ENCODE data around the gene SCD. TPM values are rescaled to one million over a fixed set of nuclear protein-coding genes. Genes with fewer than 3 reads are reported as not detected.
"Not testable (repeated sequence)": the region's sequence is repeated elsewhere in the genome, so short reads cannot be mapped to it uniquely, and the experiment has no call there.

The SCD gene
- 10 to 100 TPM; 70.9 to 90.1 TPM for total RNA-seq
- long read RNA-seq, full-length matches to known transcripts: 9 of 34 reads
- long read RNA-seq, partial matches to known transcripts: 5 of 34 reads
- long read RNA-seq, other reads (novel, unspliced or antisense): 20 of 34 reads

- ATAC-seq (peak; percentile 79), DNase-seq (peak; percentile 82 to 92)
- intact Hi-C loops (cut with DNase I, micrococcal nuclease): no loop called here
These were observed at the start of gene SCD for GRCh38 chr10:100346765-100347567. Gene SCD (plus strand): TSS chr10:100347233. CDS start chr10:100347505, 272 bp downstream.

- DNase-seq: no peak
- no peak for ATAC-seq
- intact Hi-C loops (cut with DNase I, micrococcal nuclease): no loop called here
These were observed 49.8 kb upstream of the SCD start for GRCh38 chr10:100297242-100297641.

GRCh38 chr10:100301123-100301522 is 45.9 kb upstream of the SCD start:
- DNase-seq; intact Hi-C loops (cut with DNase I, micrococcal nuclease); ATAC-seq: not testable (repeated sequence)

GRCh38 chr10:100303724-100304319 is 43.2 kb upstream of the SCD start:
- DNase-seq: no peak
- intact Hi-C loops (cut with DNase I, micrococcal nuclease): no loop called here
- peak; percentile 37 for ATAC-seq

GRCh38 chr10:100304414-100304813 is 42.6 kb upstream of the SCD start:
- intact Hi-C loops (cut with DNase I, micrococcal nuclease): no loop called here
- no peak for DNase-seq
- ATAC-seq: no peak

GRCh38 chr10:100306861-100307260 is 40.2 kb upstream of the SCD start:
- intact Hi-C loops (cut with DNase I, micrococcal nuclease): no loop called here
- ATAC-seq: no peak
- no peak for DNase-seq

- no peak for DNase-seq
- ATAC-seq: no peak
- intact Hi-C loops (cut with DNase I, micrococcal nuclease): no loop called here
These were observed 39.3 kb upstream of the SCD start for GRCh38 chr10:100307684-100308083.

- intact Hi-C loops (cut with DNase I, micrococcal nuclease): no loop called here
- DNase-seq (no peak), ATAC-seq (no peak)
These were observed 35.7 kb upstream of the SCD start for GRCh38 chr10:100311298-100311697.

- intact Hi-C loops (cut with DNase I, micrococcal nuclease): no loop called here
- DNase-seq (no peak), ATAC-seq (no peak)
These were observed 31.4 kb upstream of the SCD start for GRCh38 chr10:100315615-100316014.

GRCh38 chr10:100318207-100318606 is 28.8 kb upstream of the SCD start:
- no peak for DNase-seq
- intact Hi-C loops (cut with DNase I, micrococcal nuclease): no loop called here
- ATAC-seq: no peak

- ATAC-seq (no peak), DNase-seq (no peak)
- intact Hi-C loops (cut with DNase I, micrococcal nuclease): no loop called here
These were observed 27.2 kb upstream of the SCD start for GRCh38 chr10:100319707-100320402.

GRCh38 chr10:100325158-100325557 is 21.9 kb upstream of the SCD start:
- no peak for ATAC-seq
- DNase-seq: no peak

GRCh38 chr10:100327007-100327717 is 19.9 kb upstream of the SCD start:
- ATAC-seq: peak; percentile 37
- intact Hi-C loops (cut with DNase I, micrococcal nuclease): no loop called here
- DNase-seq: no peak

More at GRCh38 chr10:100325158-100325557, 21.9 kb upstream of the SCD start:
- intact Hi-C loops (cut with DNase I, micrococcal nuclease): no loop called here

GRCh38 chr10:100327718-100328009 is 19.4 kb upstream of the SCD start:
- intact Hi-C loops (cut with DNase I, micrococcal nuclease): no loop called here
- ATAC-seq: no peak
- no peak for DNase-seq

- intact Hi-C loops (cut with DNase I, micrococcal nuclease): no loop called here
- DNase-seq: no peak
- ATAC-seq: no peak
These were observed 18.8 kb upstream of the SCD start for GRCh38 chr10:100328198-100328597.

GRCh38 chr10:100330079-100330478 is 17.0 kb upstream of the SCD start, which contains the start of gene PKD2L1:
Gene PKD2L1 (minus strand): TSS chr10:100330228. CDS start chr10:100330103, 125 bp downstream.
- intact Hi-C loops (cut with DNase I, micrococcal nuclease): no loop called here
- no peak for DNase-seq
- no peak for ATAC-seq

GRCh38 chr10:100333106-100333505 is 13.9 kb upstream of the SCD start:
- DNase-seq (no peak), ATAC-seq (no peak)
- intact Hi-C loops (cut with DNase I, micrococcal nuclease): no loop called here

- no peak for ATAC-seq
- no peak for DNase-seq
- intact Hi-C loops (cut with DNase I, micrococcal nuclease): no loop called here
These were observed 13.2 kb upstream of the SCD start for GRCh38 chr10:100333661-100334440.
